Progenitor cell of endocrine pancreas (in vitro differentiated cells): Measurements from ENCODE around the gene KRTAP21-2. TPM values are rescaled to one million over a fixed set of nuclear protein-coding genes. Genes with fewer than 3 reads are reported as not detected.
"Not testable (repeated sequence)": the region's sequence is repeated elsewhere in the genome, so short reads cannot be mapped to it uniquely, and the experiment has no call there.

ENCODE experiments used
- DNase-seq: peaks from one replicate; pipeline ENCODE4 v3.0.0; 2021; ENCODE audit warnings: low spot score; ENCODE audit not compliant: unreplicated experiment
- H3K27ac Mint-ChIP-seq: 2 replicates; pipeline ENCODE4 v1.8.0; 2021; ENCODE audit warnings: mild to moderate bottlenecking, moderate library complexity, mixed read lengths
- H3K27me3 Mint-ChIP-seq: 2 replicates; pipeline ENCODE4 v1.8.0; 2021; ENCODE audit warnings: mixed read lengths
- H3K36me3 Mint-ChIP-seq: 2 replicates; pipeline ENCODE4 v1.8.0; 2022; ENCODE audit warnings: mixed read lengths; ENCODE audit not compliant: insufficient read depth
- H3K4me1 Mint-ChIP-seq: 2 replicates; pipeline ENCODE4 v1.8.0; 2021; ENCODE audit warnings: low read depth, mixed read lengths
- H3K4me3 Mint-ChIP-seq: 2 replicates; pipeline ENCODE4 v1.8.0; 2021; ENCODE audit warnings: low read depth, mild to moderate bottlenecking, moderate library complexity, mixed read lengths
- H3K9me3 Mint-ChIP-seq: 2 replicates; pipeline ENCODE4 v1.8.0; 2021; ENCODE audit warnings: low read depth, mixed read lengths
- CTCF ChIP-seq: fragments of 200-600 bp; sonication (generic); IDR thresholded peaks from one replicate; pipeline ENCODE4 v1.5.0; 2021; ENCODE audit warnings: antibody characterized with exemption, mild to moderate bottlenecking; ENCODE audit not compliant: unreplicated experiment
- total RNA-seq: library from RNA; stranded (reverse); gene quantifications from 2 replicates; pipeline ENCODE4 v1.2.1, GENCODE V29; 2021

KRTAP21-2 gene
- total RNA-seq, 1 donor from 2014 or later = not detected

DNA sequence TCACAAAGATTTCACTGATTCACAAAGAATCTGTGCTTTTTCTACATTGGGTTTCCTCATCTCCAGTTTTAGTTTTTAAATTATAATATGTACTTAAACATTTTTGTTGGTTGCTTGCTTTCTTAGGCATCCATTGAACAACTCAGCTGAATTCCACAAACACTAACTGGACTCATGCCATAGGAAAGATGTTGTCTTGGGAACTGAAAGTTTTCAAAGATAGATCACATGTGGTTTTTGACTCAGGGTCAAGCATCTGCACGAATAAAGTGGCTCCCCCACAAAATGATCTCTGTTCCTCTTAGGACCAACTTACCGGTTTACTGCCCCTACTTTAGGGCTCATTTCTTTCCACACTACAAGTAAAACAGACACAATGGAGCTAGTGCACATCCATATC is 11.2 kb upstream of the KRTAP21-2 start:
- peaks cover 28% of the 10 kb centered on the region for H3K27me3 Mint-ChIP-seq
- DNase-seq = no peak
- no peak overlapping the region for H3K27ac Mint-ChIP-seq
- H3K4me1 Mint-ChIP-seq = no peaks in the 10 kb centered on the region
- TF ChIP-seq CTCF = no peak
- H3K4me3 Mint-ChIP-seq = no peak overlapping the region
- peaks cover 22% of the 10 kb centered on the region for H3K9me3 Mint-ChIP-seq
- H3K36me3 Mint-ChIP-seq = no peaks in the 10 kb centered on the region

DNA sequence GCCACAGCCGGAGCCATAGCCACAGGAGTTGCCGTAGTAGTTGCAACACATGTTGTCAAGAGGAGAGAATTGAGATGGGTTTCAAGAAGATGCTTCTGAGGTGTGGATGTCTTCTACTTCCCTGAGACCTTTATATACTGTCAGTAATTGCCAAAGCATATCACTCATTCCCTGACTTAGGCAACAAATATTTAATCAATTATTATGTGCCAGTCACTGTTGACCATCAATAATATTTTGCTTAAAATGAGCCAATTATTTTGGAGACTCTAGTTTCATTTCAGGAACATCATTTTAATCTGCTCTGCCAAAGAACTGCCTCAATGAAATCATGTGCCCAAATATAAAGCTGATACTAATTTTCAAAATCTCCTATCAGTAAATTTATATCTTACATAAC is 8.3 kb upstream of the KRTAP21-2 start, which contains the start of gene KRTAP21-1:
TSS of gene KRTAP21-1 (minus strand) at position 101 of the 400 bp plus-strand sequence. CDS start at position 51, 50 bp downstream.
- H3K4me3 Mint-ChIP-seq, H3K4me1 Mint-ChIP-seq, H3K36me3 Mint-ChIP-seq, H3K27ac Mint-ChIP-seq, DNase-seq: not testable (repeated sequence)
- peaks cover 29% of the 10 kb centered on the region for H3K9me3 Mint-ChIP-seq
- H3K27me3 Mint-ChIP-seq = peaks cover 24% of the 10 kb centered on the region

GRCh38 chr21:30740462-30740861 is 6.6 kb downstream of the KRTAP21-2 start:
- TF ChIP-seq CTCF = no peak
- no peaks in the 10 kb centered on the region for H3K36me3 Mint-ChIP-seq
- H3K4me1 Mint-ChIP-seq = no peaks in the 10 kb centered on the region
- no peak for DNase-seq
- H3K27me3 Mint-ChIP-seq = no peaks in the 10 kb centered on the region
- H3K4me3 Mint-ChIP-seq = no peak overlapping the region
- H3K27ac Mint-ChIP-seq = no peak overlapping the region
- peaks cover 11% of the 10 kb centered on the region for H3K9me3 Mint-ChIP-seq

DNA sequence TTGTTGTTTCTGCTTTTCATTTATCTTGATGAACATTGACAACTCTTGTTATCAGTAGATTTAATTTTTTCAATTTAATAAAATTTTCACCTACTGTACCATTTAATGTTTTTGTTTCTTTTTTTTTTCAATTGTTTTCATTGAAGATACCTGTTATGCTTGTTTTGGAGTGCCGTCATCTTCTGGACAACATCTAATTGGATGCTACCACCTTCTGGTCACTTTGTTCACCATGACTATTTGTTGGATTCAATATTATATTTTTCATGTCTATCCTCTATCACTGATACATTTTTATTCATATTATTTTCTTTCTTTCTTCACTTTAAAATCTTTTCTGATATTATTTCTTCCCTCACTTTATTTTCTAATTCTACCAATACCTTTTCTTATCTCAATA is 14.0 kb downstream of the KRTAP21-2 start:
- no peak overlapping the region for H3K4me3 Mint-ChIP-seq
- no peaks in the 10 kb centered on the region for H3K4me1 Mint-ChIP-seq
- peaks cover 15% of the 10 kb centered on the region for H3K27me3 Mint-ChIP-seq
- no peak overlapping the region for H3K27ac Mint-ChIP-seq
- H3K36me3 Mint-ChIP-seq = no peaks in the 10 kb centered on the region
- H3K9me3 Mint-ChIP-seq = peaks cover 5% of the 10 kb centered on the region
- DNase-seq = no peak
- TF ChIP-seq CTCF = no peak

- peaks cover 23% of the 10 kb centered on the region for H3K9me3 Mint-ChIP-seq
- no peak for TF ChIP-seq CTCF
Observed at GRCh38 chr21:30726726-30727125, 20.3 kb downstream of the KRTAP21-2 start.

DNA sequence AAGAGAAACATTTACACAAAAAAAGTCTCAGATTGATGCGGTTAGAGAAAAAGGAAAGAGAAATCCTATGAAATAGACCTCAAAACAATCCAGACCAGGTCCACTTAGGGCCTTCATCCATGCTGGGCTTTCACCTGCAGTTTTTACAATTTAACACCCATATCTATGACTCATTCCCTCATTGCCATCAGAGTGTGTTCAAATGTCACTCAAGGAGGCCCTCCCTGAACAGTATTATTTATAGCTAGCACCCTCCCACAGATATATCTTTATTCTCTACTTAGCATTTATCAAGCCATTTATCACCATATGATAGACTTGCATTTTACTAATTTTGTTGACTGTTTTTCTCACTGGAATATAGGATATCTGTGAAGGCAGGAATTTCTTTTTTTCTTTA is 27.7 kb downstream of the KRTAP21-2 start:
- no peak overlapping the region for H3K4me3 Mint-ChIP-seq
- no peak overlapping the region for H3K27ac Mint-ChIP-seq
- H3K9me3 Mint-ChIP-seq = peaks cover 11% of the 10 kb centered on the region
- H3K36me3 Mint-ChIP-seq = no peaks in the 10 kb centered on the region
- no peak for TF ChIP-seq CTCF
- H3K4me1 Mint-ChIP-seq = no peaks in the 10 kb centered on the region
- no peaks in the 10 kb centered on the region for H3K27me3 Mint-ChIP-seq
- DNase-seq = no peak

More at GRCh38 chr21:30726726-30727125, 20.3 kb downstream of the KRTAP21-2 start:
- Mint-ChIP-seq H3K36me3 (no peaks in the 10 kb centered on the region), H3K4me1 (no peaks in the 10 kb centered on the region), H3K27me3 (peaks cover 10% of the 10 kb centered on the region), H3K4me3 (no peak overlapping the region), H3K27ac (no peak overlapping the region)
- DNase-seq = no peak
